Stimulated activated CD4-positive, alpha-beta T cell treated with anti-CD3 and anti-CD28 coated beads, Interleukin-2, amount 100 ng/mL, for 24 hours (primary cell): ENCODE measurements around the gene POU2F2.

Source experiments
- DNase-seq, 2 donors: peaks; one replicate each; pipeline ENCODE4 v3.0.0-alpha.2; 2020

Gene POU2F2

GRCh38 chr19:42154471-42155323, 22.5 kb upstream of the POU2F2 start:
- no peak for DNase-seq

- DNase-seq, result no peak
These were observed 21.6 kb upstream of the POU2F2 start for GRCh38 chr19:42153672-42154433.

GRCh38 chr19:42152910-42153671, 20.8 kb upstream of the POU2F2 start:
- no peak for DNase-seq

GRCh38 chr19:42151782-42152684, 19.8 kb upstream of the POU2F2 start:
- no peak for DNase-seq

GRCh38 chr19:42150911-42151361, 18.7 kb upstream of the POU2F2 start:
- no peak for DNase-seq

GRCh38 chr19:42150364-42150763, 18.1 kb upstream of the POU2F2 start:
- no peak for DNase-seq

GRCh38 chr19:42149447-42150202, 17.4 kb upstream of the POU2F2 start:
- DNase-seq, result no peak

- no peak for DNase-seq
These were observed 16.0 kb upstream of the POU2F2 start for GRCh38 chr19:42148266-42148665.

- no peak for DNase-seq
These were observed 11.3 kb upstream of the POU2F2 start for GRCh38 chr19:42143341-42144234.

GRCh38 chr19:42140125-42140754, 8.0 kb upstream of the POU2F2 start:
- DNase-seq, result peak in 1 of 2 donors; percentile 19

GRCh38 chr19:42134535-42135070, 2.4 kb upstream of the POU2F2 start:
- no peak for DNase-seq

GRCh38 chr19:42132851-42133528, 744 bp upstream of the POU2F2 start:
- peak; percentile 87 to 88 for DNase-seq

- DNase-seq, result no peak
These were observed 857 bp downstream of the POU2F2 start for GRCh38 chr19:42131149-42132029.

GRCh38 chr19:42130254-42130573, 2.0 kb downstream of the POU2F2 start:
- DNase-seq, result no peak

- no peak for DNase-seq
These were observed 2.6 kb downstream of the POU2F2 start for GRCh38 chr19:42129399-42130253.

- DNase-seq, result no peak
These were observed 5.7 kb downstream of the POU2F2 start for GRCh38 chr19:42126574-42126973.

- DNase-seq, result no peak
These were observed 6.7 kb downstream of the POU2F2 start for GRCh38 chr19:42125536-42125935.
